Measurements from ENCODE around the gene MR1. TPM values are rescaled to one million over a fixed set of nuclear protein-coding genes. Genes with fewer than 3 reads are reported as not detected.

The MR1 gene
- total RNA-seq, 2 donors from 2014 or later = 10.5 to 12.0 TPM

- DNase-seq (no peak), ATAC-seq (no peak)
- intact Hi-C loops (cut with DNase I) = loop anchor here (10.0 kb wide), 2 partner anchors 52 to 58 kb away; partner anchors contain the start of gene MR1 (in 1 of the 2)
Observed at GRCh38 chr1:181086926-181087325, 53.1 kb downstream of the MR1 start.

- no peak for DNase-seq
- intact Hi-C loops (cut with DNase I) = loop anchor here (10.0 kb wide), 2 partner anchors 53 to 57 kb away; partner anchors contain the start of gene MR1 (in 1 of the 2)
- ATAC-seq = no peak
Observed at GRCh38 chr1:181087400-181087901, 53.7 kb downstream of the MR1 start.

- peak; percentile 95 for DNase-seq
- intact Hi-C loops (cut with DNase I) = loop anchor here (1.0 to 10.0 kb wide), 3 partner anchors 54 to 56 kb away; partner anchors contain the start of gene MR1 (in 1 of the 2)
- peak; percentile 91 to 96 for ATAC-seq
Observed at GRCh38 chr1:181088079-181089016, 54.6 kb downstream of the MR1 start, which contains the start of gene IER5. Gene IER5 (plus strand): TSS chr1:181088700. CDS start chr1:181088903, 203 bp downstream.

- ATAC-seq (peak; percentile 5 to 25), DNase-seq (peak; percentile 55)
- intact Hi-C loops (cut with DNase I) = loop anchor here (10.0 kb wide), 2 partner anchors 54 to 56 kb away; partner anchors contain the start of gene MR1 (in 1 of the 2)
Observed at GRCh38 chr1:181089017-181089675, 55.4 kb downstream of the MR1 start.

GRCh38 chr1:181089676-181090544 is 56.1 kb downstream of the MR1 start:
- intact Hi-C loops (cut with DNase I) = loop anchor here (10.0 kb wide), 2 partner anchors 55 kb away; partner anchors contain the start of gene MR1 (in 1 of the 2)

GRCh38 chr1:181090641-181091126 is 56.9 kb downstream of the MR1 start:
- intact Hi-C loops (cut with DNase I) = no loop called here
- no peak for DNase-seq
- ATAC-seq = no peak

More at GRCh38 chr1:181089676-181090544, 56.1 kb downstream of the MR1 start:
- ATAC-seq (peak; percentile 43 to 45), DNase-seq (peak; percentile 77)

- intact Hi-C loops (cut with DNase I) = no loop called here
- ATAC-seq (no peak), DNase-seq (no peak)
Observed at GRCh38 chr1:181091309-181092040, 57.7 kb downstream of the MR1 start.

GRCh38 chr1:181092056-181092455 is 58.3 kb downstream of the MR1 start:
- intact Hi-C loops (cut with DNase I) = no loop called here
- no peak for ATAC-seq
- DNase-seq = no peak

GRCh38 chr1:181092883-181093458 is 59.2 kb downstream of the MR1 start:
- no peak for ATAC-seq
- intact Hi-C loops (cut with DNase I) = no loop called here
- no peak for DNase-seq

- intact Hi-C loops (cut with DNase I) = no loop called here
- peak; percentile 48 to 64 for ATAC-seq
- no peak for DNase-seq
Observed at GRCh38 chr1:181094416-181095212, 60.8 kb downstream of the MR1 start.

- intact Hi-C loops (cut with DNase I) = no loop called here
- ATAC-seq (no peak), DNase-seq (no peak)
Observed at GRCh38 chr1:181095260-181095659, 61.5 kb downstream of the MR1 start.

- intact Hi-C loops (cut with DNase I) = no loop called here
- DNase-seq (no peak), ATAC-seq (no peak)
Observed at GRCh38 chr1:181095763-181096184, 62.0 kb downstream of the MR1 start.

GRCh38 chr1:181097242-181097641 is 63.5 kb downstream of the MR1 start:
- intact Hi-C loops (cut with DNase I) = no loop called here
- ATAC-seq (peak in 1 of 2 donors; percentile 6), DNase-seq (no peak)

- peak in 1 of 2 donors; percentile 2 for ATAC-seq
- no peak for DNase-seq
- intact Hi-C loops (cut with DNase I) = no loop called here
Observed at GRCh38 chr1:181099152-181100014, 65.6 kb downstream of the MR1 start.

GRCh38 chr1:181100015-181100905 is 66.5 kb downstream of the MR1 start:
- ATAC-seq (no peak), DNase-seq (no peak)
- intact Hi-C loops (cut with DNase I) = no loop called here
